Measurements from ENCODE around the gene NPBWR2.

NPBWR2 gene

GRCh38 chr20:64149809-64150560 is 42.6 kb upstream of the NPBWR2 start:
- no peak for DNase-seq (ENCODE audit: low read depth in 1 of 2, low spot score in 1 of 2)
- Histone ChIP-seq H3K4me3 (replicated peaks; ENCODE audit: insufficient read depth, low read length) (no peak overlapping the region), H3K27ac (replicated peaks) (no peak overlapping the region), H3K27me3 (ENCODE audit: insufficient read depth, poor library complexity, severe bottlenecking) (no peaks in the 10 kb centered on the region)
- TF ChIP-seq REST (IDR thresholded peaks at IDR 0.05; ENCODE audit: insufficient replicate concordance, low read depth) (no peak), POLR2AphosphoS5 (IDR thresholded peaks at IDR 0.05; ENCODE audit: low read depth) (no peak), CTCF (IDR thresholded peaks at IDR 0.05; ENCODE audit: insufficient read depth, low read length) (no peak), GABPA (IDR thresholded peaks at IDR 0.05; ENCODE audit: low read depth) (no peak), SPI1 (IDR thresholded peaks at IDR 0.05; ENCODE audit: borderline replicate concordance, low read depth) (no peak)

GRCh38 chr20:64149141-64149540 is 41.8 kb upstream of the NPBWR2 start:
- Histone ChIP-seq H3K27ac (replicated peaks) (no peak overlapping the region), H3K27me3 (ENCODE audit: insufficient read depth, poor library complexity, severe bottlenecking) (no peaks in the 10 kb centered on the region), H3K4me3 (replicated peaks; ENCODE audit: insufficient read depth, low read length) (no peak overlapping the region)
- no peak for DNase-seq (ENCODE audit: low read depth in 1 of 2, low spot score in 1 of 2)
- TF ChIP-seq GABPA (IDR thresholded peaks at IDR 0.05; ENCODE audit: low read depth) (no peak), SPI1 (IDR thresholded peaks at IDR 0.05; ENCODE audit: borderline replicate concordance, low read depth) (no peak), REST (IDR thresholded peaks at IDR 0.05; ENCODE audit: insufficient replicate concordance, low read depth) (no peak), POLR2AphosphoS5 (IDR thresholded peaks at IDR 0.05; ENCODE audit: low read depth) (no peak), CTCF (IDR thresholded peaks at IDR 0.05; ENCODE audit: insufficient read depth, low read length) (no peak)

- Histone ChIP-seq H3K4me3 (replicated peaks; ENCODE audit: insufficient read depth, low read length) (no peak overlapping the region), H3K27me3 (ENCODE audit: insufficient read depth, poor library complexity, severe bottlenecking) (no peaks in the 10 kb centered on the region), H3K27ac (replicated peaks) (no peak overlapping the region)
- TF ChIP-seq GABPA (IDR thresholded peaks at IDR 0.05; ENCODE audit: low read depth) (no peak), CTCF (IDR thresholded peaks at IDR 0.05; ENCODE audit: insufficient read depth, low read length) (no peak), REST (IDR thresholded peaks at IDR 0.05; ENCODE audit: insufficient replicate concordance, low read depth) (no peak)
- DNase-seq (ENCODE audit: low read depth in 1 of 2, low spot score in 1 of 2) = no peak
These were observed 41.2 kb upstream of the NPBWR2 start for GRCh38 chr20:64148581-64148980.

All from HL-60 (cell line).